ENCODE results near the gene GAP43. TPM values are rescaled to one million over a fixed set of nuclear protein-coding genes. Genes with fewer than 3 reads are reported as not detected.
"Not testable (repeated sequence)": the region's sequence is repeated elsewhere in the genome, so short reads cannot be mapped to it uniquely, and the experiment has no call there.

Gene GAP43
- total and polyA plus RNA-seq, 2 of the 13 experiments (the other 11 are each of a cell fraction or from before 2014, with no cell fraction given) = not detected

DNA sequence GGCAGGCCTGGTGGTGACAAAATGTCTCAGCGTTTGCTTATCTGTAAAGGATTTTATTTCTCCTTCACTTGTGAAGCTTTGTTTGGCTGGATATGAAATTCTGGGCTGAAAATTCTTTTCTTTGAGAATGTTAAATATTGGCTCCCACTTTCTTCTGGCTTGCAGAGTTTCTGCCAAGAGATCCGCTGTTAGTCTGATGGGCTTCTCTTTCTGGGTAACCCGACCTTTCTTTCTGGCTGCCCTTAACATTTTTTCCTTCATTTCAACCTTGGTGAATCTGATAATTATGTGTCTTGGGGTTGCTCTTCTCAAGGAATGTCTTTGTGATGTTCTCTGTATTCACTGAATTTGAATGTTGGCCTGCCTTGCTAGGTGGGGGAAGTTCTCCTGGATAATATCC, 113.0 kb downstream of the GAP43 start:
- WGBS (ENCODE audit: low lambda C conversion rate) = 87% methylated on average over 3 of the region's 3 CpGs
- ATAC-seq, POLR2A ChIA-PET: not testable (repeated sequence)

DNA sequence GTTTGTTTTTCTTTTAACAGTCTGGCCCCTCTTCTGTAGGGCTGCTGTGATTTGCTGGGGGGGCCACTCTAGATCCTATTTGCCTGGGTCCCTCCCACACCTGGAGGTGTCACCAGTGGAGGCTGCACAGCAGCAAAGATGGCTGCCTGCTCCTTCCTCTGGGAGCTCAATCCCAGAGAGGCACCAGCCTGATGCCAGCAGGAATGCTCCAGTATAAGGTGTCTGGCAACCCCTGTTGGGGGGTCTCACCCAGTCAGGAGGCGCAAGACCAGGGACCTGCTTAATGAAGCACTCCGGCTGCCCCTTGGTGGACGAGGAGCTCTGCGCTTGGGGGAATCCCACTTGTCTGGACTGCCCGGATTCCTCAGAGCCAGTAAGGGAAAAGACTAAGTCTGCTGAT, 118.3 kb downstream of the GAP43 start:
- DNase-seq (ENCODE audit: low spot score) (no peak), FAIRE-seq (no peak), ATAC-seq (no peak)
- TF ChIP-seq, protein P1, sequence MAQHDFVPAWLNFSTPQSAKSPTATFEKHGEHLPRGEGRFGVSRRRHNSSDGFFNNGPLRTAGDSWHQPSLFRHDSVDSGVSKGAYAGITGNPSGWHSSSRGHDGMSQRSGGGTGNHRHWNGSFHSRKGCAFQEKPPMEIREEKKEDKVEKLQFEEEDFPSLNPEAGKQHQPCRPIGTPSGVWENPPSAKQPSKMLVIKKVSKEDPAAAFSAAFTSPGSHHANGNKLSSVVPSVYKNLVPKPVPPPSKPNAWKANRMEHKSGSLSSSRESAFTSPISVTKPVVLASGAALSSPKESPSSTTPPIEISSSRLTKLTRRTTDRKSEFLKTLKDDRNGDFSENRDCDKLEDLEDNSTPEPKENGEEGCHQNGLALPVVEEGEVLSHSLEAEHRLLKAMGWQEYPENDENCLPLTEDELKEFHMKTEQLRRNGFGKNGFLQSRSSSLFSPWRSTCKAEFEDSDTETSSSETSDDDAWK (CRISPR knock-in tag; IDR thresholded peaks at IDR 0.05) = no peak
- TF ChIP-seq, protein P2, sequence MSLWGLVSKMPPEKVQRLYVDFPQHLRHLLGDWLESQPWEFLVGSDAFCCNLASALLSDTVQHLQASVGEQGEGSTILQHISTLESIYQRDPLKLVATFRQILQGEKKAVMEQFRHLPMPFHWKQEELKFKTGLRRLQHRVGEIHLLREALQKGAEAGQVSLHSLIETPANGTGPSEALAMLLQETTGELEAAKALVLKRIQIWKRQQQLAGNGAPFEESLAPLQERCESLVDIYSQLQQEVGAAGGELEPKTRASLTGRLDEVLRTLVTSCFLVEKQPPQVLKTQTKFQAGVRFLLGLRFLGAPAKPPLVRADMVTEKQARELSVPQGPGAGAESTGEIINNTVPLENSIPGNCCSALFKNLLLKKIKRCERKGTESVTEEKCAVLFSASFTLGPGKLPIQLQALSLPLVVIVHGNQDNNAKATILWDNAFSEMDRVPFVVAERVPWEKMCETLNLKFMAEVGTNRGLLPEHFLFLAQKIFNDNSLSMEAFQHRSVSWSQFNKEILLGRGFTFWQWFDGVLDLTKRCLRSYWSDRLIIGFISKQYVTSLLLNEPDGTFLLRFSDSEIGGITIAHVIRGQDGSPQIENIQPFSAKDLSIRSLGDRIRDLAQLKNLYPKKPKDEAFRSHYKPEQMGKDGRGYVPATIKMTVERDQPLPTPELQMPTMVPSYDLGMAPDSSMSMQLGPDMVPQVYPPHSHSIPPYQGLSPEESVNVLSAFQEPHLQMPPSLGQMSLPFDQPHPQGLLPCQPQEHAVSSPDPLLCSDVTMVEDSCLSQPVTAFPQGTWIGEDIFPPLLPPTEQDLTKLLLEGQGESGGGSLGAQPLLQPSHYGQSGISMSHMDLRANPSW (CRISPR knock-in tag; IDR thresholded peaks at IDR 0.05; ENCODE audit: borderline replicate concordance) = no peak
- TF ChIP-seq ZNF563 (CRISPR knock-in tag; IDR thresholded peaks at IDR 0.05) (no peak), CBFB (CRISPR knock-in tag; IDR thresholded peaks at IDR 0.05) (no peak), PRMT3 (CRISPR knock-in tag; IDR thresholded peaks at IDR 0.05; ENCODE audit: borderline replicate concordance, low read depth) (no peak), ZNF138 (CRISPR knock-in tag; IDR thresholded peaks at IDR 0.05; ENCODE audit: low read depth) (no peak), HHEX (CRISPR knock-in tag; IDR thresholded peaks at IDR 0.05) (no peak), ZNF841 (CRISPR knock-in tag; IDR thresholded peaks at IDR 0.05; ENCODE audit: borderline replicate concordance) (no peak), NFE2L2 (IDR thresholded peaks at IDR 0.05; ENCODE audit: low read length) (no peak), CBX2 (IDR thresholded peaks at IDR 0.05; ENCODE audit: low read depth, low read length) (no peak), CBX2 (CRISPR knock-in tag; IDR thresholded peaks at IDR 0.05; ENCODE audit: low read depth) (no peak)
- peaks cover 0 to 10% of the 10 kb centered on the region in 2 experiments; a peak in 1 of 5 replicates for H3K36me3 ChIP-seq (replicated peaks in 1 of 2; ENCODE audit: control insufficient read depth in 1 of 2, insufficient read depth in 2 of 2, low read length in 2 of 2)
- H3K4me3 ChIP-seq (replicated peaks in 1 of 3; ENCODE audit: insufficient read depth in 1 of 3, low read depth in 2 of 3, low read length in 3 of 3) = no peak overlapping the region
- no TSS peak for BruUV-seq (replicated peaks)
- WGBS (ENCODE audit: low lambda C conversion rate) = 100% methylated on average over 1 of the region's 5 CpGs
- POLR2A ChIA-PET = no interaction called here
- intact Hi-C loops (cut with micrococcal nuclease; ENCODE audit: unreplicated experiment) = no loop called here
- no peaks in the 10 kb centered on the region for H4K20me1 ChIP-seq (ENCODE audit: insufficient read depth, low read length)
- H3K9me3 ChIP-seq (ENCODE audit: low read length) = peaks cover 51% of the 10 kb centered on the region
- H3K4me2 ChIP-seq (ENCODE audit: low read depth, low read length) = no peak overlapping the region
- CTCF ChIA-PET (ENCODE audit: low intra/inter-chr PET ratio, low total read pairs) = no interaction called here
- no peaks in the 10 kb centered on the region for H3K4me1 ChIP-seq (ENCODE audit: insufficient read depth, low read length)
- H3K27ac ChIP-seq (ENCODE audit: extremely low read length, insufficient read depth, low read length) = no peak overlapping the region
- no peak overlapping the region for H3K9ac ChIP-seq (ENCODE audit: insufficient read depth, low read depth, low read length)
- H3K27me3 ChIP-seq (ENCODE audit: control insufficient read depth in 1 of 2, insufficient read depth in 2 of 2, low read length in 2 of 2) = no peaks in the 10 kb centered on the region
- in situ Hi-C loops (cut with HindIII; ENCODE audit: extremely low pct_ligation_motif_present, low pct_unique_long_range_greater_than_20kb) = no loop called here
- H2AFZ ChIP-seq (ENCODE audit: low read length) = no peak overlapping the region
- H3K79me2 ChIP-seq (ENCODE audit: insufficient read depth, low read length) = no peaks in the 10 kb centered on the region

More for the DNA sequence above, 113.0 kb downstream of the GAP43 start:
- TF ChIP-seq ZNF317 (CRISPR knock-in tag; IDR thresholded peaks at IDR 0.05) = peak; percentile 96
- DNase-seq (ENCODE audit: low spot score); intact Hi-C loops (cut with micrococcal nuclease; ENCODE audit: unreplicated experiment); H3K4me3 ChIP-seq (replicated peaks in 1 of 3; ENCODE audit: insufficient read depth in 1 of 3, low read depth in 2 of 3, low read length in 3 of 3); H3K4me2 ChIP-seq (ENCODE audit: low read depth, low read length); H3K79me2 ChIP-seq (ENCODE audit: insufficient read depth, low read length); H3K36me3 ChIP-seq (replicated peaks in 1 of 2; ENCODE audit: control insufficient read depth in 1 of 2, insufficient read depth in 2 of 2, low read length in 2 of 2); H2AFZ ChIP-seq (ENCODE audit: low read length); H3K9ac ChIP-seq (ENCODE audit: insufficient read depth, low read depth, low read length); BruUV-seq (replicated peaks); H4K20me1 ChIP-seq (ENCODE audit: insufficient read depth, low read length); CTCF ChIA-PET (ENCODE audit: low intra/inter-chr PET ratio, low total read pairs); FAIRE-seq; H3K4me1 ChIP-seq (ENCODE audit: insufficient read depth, low read length); H3K27ac ChIP-seq (ENCODE audit: extremely low read length, insufficient read depth, low read length); H3K27me3 ChIP-seq (ENCODE audit: control insufficient read depth in 1 of 2, insufficient read depth in 2 of 2, low read length in 2 of 2); in situ Hi-C loops (cut with HindIII; ENCODE audit: extremely low pct_ligation_motif_present, low pct_unique_long_range_greater_than_20kb): not testable (repeated sequence)
- peaks cover 42% of the 10 kb centered on the region for H3K9me3 ChIP-seq (ENCODE audit: low read length)
